Measurements from ENCODE around the gene CYB5R4. TPM values are rescaled to one million over a fixed set of nuclear protein-coding genes. Genes with fewer than 3 reads are reported as not detected.

CYB5R4 gene
- total RNA-seq, 2 experiments from 2014 or later = 28.9 to 30.4 TPM

- Mint-ChIP-seq H3K9me3 (peaks cover 2% of the 10 kb centered on the region), H3K27me3 (no peaks in the 10 kb centered on the region), H3K4me3 (no peak overlapping the region), H3K27ac (no peak overlapping the region), H3K36me3 (peaks cover 29% of the 10 kb centered on the region), H3K4me1 (peaks cover 1% of the 10 kb centered on the region)
- POLR2A ChIA-PET = no interaction called here
- ATAC-seq (ENCODE audit: low read depth) = no peak
- DNase-seq = no peak
These were observed 94.9 kb downstream of the CYB5R4 start for GRCh38 chr6:83954371-83954770.

- no peaks in the 10 kb centered on the region for H3K4me1 Mint-ChIP-seq
- no peaks in the 10 kb centered on the region for H3K27me3 Mint-ChIP-seq
- H3K9me3 Mint-ChIP-seq = no peaks in the 10 kb centered on the region
- DNase-seq (no peak), ATAC-seq (ENCODE audit: low read depth) (no peak)
- no peak overlapping the region for H3K4me3 Mint-ChIP-seq
- H3K27ac Mint-ChIP-seq = no peak overlapping the region
- POLR2A ChIA-PET = interaction anchor here (0.6 kb wide), 1 partner anchor 89 kb away, joined by 3 read pairs; no protein-coding TSS in a partner anchor
- peaks cover 35% of the 10 kb centered on the region for H3K36me3 Mint-ChIP-seq
These were observed 98.8 kb downstream of the CYB5R4 start for GRCh38 chr6:83958241-83958685.

GRCh38 chr6:83960664-83961063 lies 101.2 kb downstream of the CYB5R4 start:
- no peaks in the 10 kb centered on the region for H3K4me1 Mint-ChIP-seq
- H3K9me3 Mint-ChIP-seq = peaks cover 7% of the 10 kb centered on the region
- POLR2A ChIA-PET = no interaction called here
- H3K4me3 Mint-ChIP-seq = no peak overlapping the region
- peaks cover 44% of the 10 kb centered on the region for H3K36me3 Mint-ChIP-seq
- H3K27ac Mint-ChIP-seq = no peak overlapping the region
- no peak for DNase-seq
- ATAC-seq (ENCODE audit: low read depth) = no peak
- no peaks in the 10 kb centered on the region for H3K27me3 Mint-ChIP-seq

GRCh38 chr6:83962582-83962981 lies 103.1 kb downstream of the CYB5R4 start:
- Mint-ChIP-seq H3K27me3 (no peaks in the 10 kb centered on the region), H3K9me3 (peaks cover 11% of the 10 kb centered on the region), H3K27ac (no peak overlapping the region), H3K4me3 (no peak overlapping the region), H3K4me1 (no peaks in the 10 kb centered on the region), H3K36me3 (peaks cover 39% of the 10 kb centered on the region)
- POLR2A ChIA-PET = no interaction called here
- ATAC-seq (ENCODE audit: low read depth) (no peak), DNase-seq (no peak)

- Mint-ChIP-seq H3K27me3 (no peaks in the 10 kb centered on the region), H3K36me3 (peaks cover 32% of the 10 kb centered on the region), H3K9me3 (peaks cover 18% of the 10 kb centered on the region), H3K27ac (no peak overlapping the region), H3K4me3 (no peak overlapping the region), H3K4me1 (no peaks in the 10 kb centered on the region)
- ATAC-seq (ENCODE audit: low read depth) (no peak), DNase-seq (no peak)
- POLR2A ChIA-PET = no interaction called here
These were observed 107.0 kb downstream of the CYB5R4 start for GRCh38 chr6:83966539-83966938.

GRCh38 chr6:83970582-83970981 lies 111.1 kb downstream of the CYB5R4 start:
- Mint-ChIP-seq H3K36me3 (peaks cover 4% of the 10 kb centered on the region), H3K4me1 (no peaks in the 10 kb centered on the region), H3K27me3 (no peaks in the 10 kb centered on the region), H3K9me3 (peaks cover 13% of the 10 kb centered on the region), H3K4me3 (no peak overlapping the region), H3K27ac (no peak overlapping the region)
- ATAC-seq (ENCODE audit: low read depth) = no peak
- no peak for DNase-seq
- POLR2A ChIA-PET = no interaction called here

GRCh38 chr6:83974409-83975050 lies 115.0 kb downstream of the CYB5R4 start:
- peaks cover 3% of the 10 kb centered on the region for H3K27me3 Mint-ChIP-seq
- H3K27ac Mint-ChIP-seq = no peak overlapping the region
- no peaks in the 10 kb centered on the region for H3K4me1 Mint-ChIP-seq
- POLR2A ChIA-PET = no interaction called here
- DNase-seq (no peak), ATAC-seq (ENCODE audit: low read depth) (no peak)
- H3K9me3 Mint-ChIP-seq = peaks cover 4% of the 10 kb centered on the region
- no peaks in the 10 kb centered on the region for H3K36me3 Mint-ChIP-seq
- no peak overlapping the region for H3K4me3 Mint-ChIP-seq

- peaks cover 3% of the 10 kb centered on the region for H3K27me3 Mint-ChIP-seq
- H3K4me1 Mint-ChIP-seq = no peaks in the 10 kb centered on the region
- no peak overlapping the region for H3K4me3 Mint-ChIP-seq
- POLR2A ChIA-PET = no interaction called here
- ATAC-seq (ENCODE audit: low read depth) = no peak
- H3K27ac Mint-ChIP-seq = no peak overlapping the region
- H3K36me3 Mint-ChIP-seq = no peaks in the 10 kb centered on the region
- no peak for DNase-seq
- H3K9me3 Mint-ChIP-seq = peaks cover 1% of the 10 kb centered on the region
These were observed 116.7 kb downstream of the CYB5R4 start for GRCh38 chr6:83976037-83976755.

GRCh38 chr6:83976871-83977270 lies 117.4 kb downstream of the CYB5R4 start:
- ATAC-seq (ENCODE audit: low read depth) = no peak
- POLR2A ChIA-PET = no interaction called here
- H3K9me3 Mint-ChIP-seq = peaks cover 1% of the 10 kb centered on the region
- H3K36me3 Mint-ChIP-seq = no peaks in the 10 kb centered on the region
- peaks cover 3% of the 10 kb centered on the region for H3K27me3 Mint-ChIP-seq
- no peak overlapping the region for H3K27ac Mint-ChIP-seq
- no peak for DNase-seq
- H3K4me1 Mint-ChIP-seq = no peaks in the 10 kb centered on the region
- no peak overlapping the region for H3K4me3 Mint-ChIP-seq

GRCh38 chr6:83978324-83978734 lies 118.8 kb downstream of the CYB5R4 start:
- Mint-ChIP-seq H3K4me3 (no peak overlapping the region), H3K36me3 (no peaks in the 10 kb centered on the region), H3K27ac (no peak overlapping the region), H3K4me1 (no peaks in the 10 kb centered on the region), H3K9me3 (no peaks in the 10 kb centered on the region), H3K27me3 (peaks cover 5% of the 10 kb centered on the region)
- ATAC-seq (ENCODE audit: low read depth) = no peak
- DNase-seq = no peak
- POLR2A ChIA-PET = no interaction called here

- Mint-ChIP-seq H3K9me3 (no peaks in the 10 kb centered on the region), H3K36me3 (no peaks in the 10 kb centered on the region), H3K4me3 (no peak overlapping the region), H3K27ac (no peak overlapping the region), H3K4me1 (no peaks in the 10 kb centered on the region), H3K27me3 (peaks cover 5% of the 10 kb centered on the region)
- no peak for ATAC-seq (ENCODE audit: low read depth)
- DNase-seq = no peak
- POLR2A ChIA-PET = no interaction called here
These were observed 119.5 kb downstream of the CYB5R4 start for GRCh38 chr6:83978997-83979396.

- Mint-ChIP-seq H3K4me3 (no peak overlapping the region), H3K36me3 (no peaks in the 10 kb centered on the region), H3K4me1 (no peaks in the 10 kb centered on the region), H3K27ac (no peak overlapping the region), H3K27me3 (peaks cover 2% of the 10 kb centered on the region), H3K9me3 (no peaks in the 10 kb centered on the region)
- ATAC-seq (ENCODE audit: low read depth) = no peak
- POLR2A ChIA-PET = no interaction called here
- no peak for DNase-seq
These were observed 124.9 kb downstream of the CYB5R4 start for GRCh38 chr6:83984411-83984810.

- Mint-ChIP-seq H3K4me1 (no peaks in the 10 kb centered on the region), H3K4me3 (no peak overlapping the region), H3K36me3 (no peaks in the 10 kb centered on the region), H3K9me3 (no peaks in the 10 kb centered on the region), H3K27ac (no peak overlapping the region), H3K27me3 (peaks cover 2% of the 10 kb centered on the region)
- POLR2A ChIA-PET = no interaction called here
- ATAC-seq (ENCODE audit: low read depth) = no peak
- no peak for DNase-seq
These were observed 125.8 kb downstream of the CYB5R4 start for GRCh38 chr6:83985308-83985713.

- H3K9me3 Mint-ChIP-seq = no peaks in the 10 kb centered on the region
- no peaks in the 10 kb centered on the region for H3K4me1 Mint-ChIP-seq
- ATAC-seq (ENCODE audit: low read depth) = no peak
- no peak overlapping the region for H3K4me3 Mint-ChIP-seq
- peaks cover 2% of the 10 kb centered on the region for H3K27me3 Mint-ChIP-seq
- no peaks in the 10 kb centered on the region for H3K36me3 Mint-ChIP-seq
- no peak for DNase-seq
- POLR2A ChIA-PET = no interaction called here
- H3K27ac Mint-ChIP-seq = no peak overlapping the region
These were observed 126.2 kb downstream of the CYB5R4 start for GRCh38 chr6:83985715-83986114.

Measured in activated naive CD8-positive, alpha-beta T cell treated with anti-CD3 and anti-CD28 coated beads, Interleukin-2, amount 10 ng/mL, durations not matched to agents 7 days and 5 days (primary cell).